ENCODE data around the gene CACNA2D1.

CACNA2D1 gene

DNA sequence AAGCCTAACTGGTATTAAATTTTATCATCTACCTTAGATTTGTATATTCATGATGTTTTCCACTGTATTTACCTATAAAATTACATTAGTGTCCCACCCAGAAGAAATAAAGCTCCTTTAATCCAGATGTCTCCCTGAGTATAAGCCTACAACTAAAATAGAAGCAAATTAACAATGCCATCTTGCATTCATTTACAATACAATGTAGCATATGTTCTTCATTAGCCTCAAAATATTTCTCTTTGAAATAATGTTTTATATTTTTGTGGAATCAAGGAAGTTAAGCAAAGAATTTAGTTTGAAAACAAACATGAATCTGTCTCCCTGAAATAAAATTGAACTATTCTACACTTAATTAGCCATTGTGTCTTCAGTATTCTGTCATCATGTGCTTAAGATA, 112.3 kb downstream of the CACNA2D1 start:
- no peak for DNase-seq

DNA sequence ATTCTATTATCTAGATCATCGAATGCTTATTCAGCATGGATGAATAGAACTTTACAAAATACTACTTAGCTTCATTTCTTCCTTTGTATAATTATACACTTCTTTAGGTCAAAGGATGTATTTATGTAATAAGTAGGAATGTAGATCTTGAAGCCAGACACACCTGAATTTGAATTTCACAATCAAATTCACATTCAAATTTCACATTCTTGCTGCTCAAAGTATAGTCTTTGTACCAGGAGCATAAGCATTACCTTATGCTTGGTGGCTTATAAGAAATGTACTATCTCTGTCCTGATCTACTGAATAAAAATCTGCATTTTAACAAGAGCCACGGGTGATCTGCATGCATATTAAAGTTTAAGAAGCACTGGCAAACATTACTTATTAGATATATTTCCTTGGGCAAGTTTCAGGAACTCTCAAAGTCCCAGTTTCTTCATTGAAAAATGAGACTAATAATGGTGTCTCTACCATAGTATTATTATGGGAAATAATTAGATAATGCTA, 112.8 kb downstream of the CACNA2D1 start:
- no peak for DNase-seq

DNA sequence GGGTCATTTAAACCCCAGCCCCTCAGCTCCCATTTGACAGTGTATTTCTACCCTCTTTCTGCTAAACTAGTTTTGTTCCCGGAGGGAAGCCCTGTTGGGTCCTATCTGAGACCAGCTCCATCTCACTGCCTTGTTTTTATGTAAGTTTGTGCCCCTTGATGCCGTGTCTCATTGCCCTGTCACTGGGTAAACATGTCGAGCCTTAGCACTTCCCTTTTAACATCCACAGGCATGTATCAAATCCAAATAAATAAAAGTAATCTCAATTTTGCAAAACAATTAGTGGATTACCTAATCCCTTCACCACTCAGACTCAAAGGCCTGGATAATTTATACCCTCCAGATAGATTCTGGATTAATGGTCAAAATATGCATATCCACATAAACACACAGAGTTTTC, 115.7 kb downstream of the CACNA2D1 start:
- no peak for DNase-seq

DNA sequence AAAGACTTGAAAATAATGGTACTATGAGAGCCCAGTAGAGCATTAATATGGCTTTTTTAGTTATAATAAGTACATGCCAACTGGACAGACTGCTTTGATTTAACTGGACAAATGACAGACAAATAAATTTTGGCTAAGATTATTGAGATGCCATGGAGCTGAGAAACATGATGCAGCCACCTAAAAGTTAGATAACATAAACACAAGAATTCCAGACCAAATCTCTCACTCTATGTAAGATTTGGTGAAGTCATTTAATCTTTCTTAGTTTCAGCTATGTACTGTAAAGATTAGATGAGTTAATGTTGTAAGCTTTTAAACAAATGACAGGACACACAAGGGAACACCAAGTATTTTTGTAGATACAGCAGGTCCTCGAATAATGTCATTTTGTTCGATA, 118.2 kb downstream of the CACNA2D1 start:
- no peak for DNase-seq

DNA sequence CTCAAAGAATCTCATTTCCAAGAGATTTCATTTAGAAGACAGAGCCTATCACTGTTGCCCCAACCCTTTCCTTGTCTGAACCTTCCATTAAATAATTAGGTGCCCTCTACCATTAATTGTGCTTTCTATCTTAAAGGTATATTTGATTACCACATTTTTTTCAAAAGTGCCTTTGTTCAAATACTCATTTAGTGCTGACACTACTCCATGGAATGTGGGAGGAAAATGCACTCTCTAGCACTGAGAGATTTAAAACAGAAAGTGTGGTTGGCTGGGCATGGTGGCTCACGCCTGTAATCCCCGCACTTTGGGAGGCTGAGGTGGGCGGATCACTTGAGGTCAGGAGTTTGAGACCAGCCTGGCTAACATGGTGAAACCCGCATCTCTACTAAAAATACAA, 119.8 kb downstream of the CACNA2D1 start:
- DNase-seq = no peak

DNA sequence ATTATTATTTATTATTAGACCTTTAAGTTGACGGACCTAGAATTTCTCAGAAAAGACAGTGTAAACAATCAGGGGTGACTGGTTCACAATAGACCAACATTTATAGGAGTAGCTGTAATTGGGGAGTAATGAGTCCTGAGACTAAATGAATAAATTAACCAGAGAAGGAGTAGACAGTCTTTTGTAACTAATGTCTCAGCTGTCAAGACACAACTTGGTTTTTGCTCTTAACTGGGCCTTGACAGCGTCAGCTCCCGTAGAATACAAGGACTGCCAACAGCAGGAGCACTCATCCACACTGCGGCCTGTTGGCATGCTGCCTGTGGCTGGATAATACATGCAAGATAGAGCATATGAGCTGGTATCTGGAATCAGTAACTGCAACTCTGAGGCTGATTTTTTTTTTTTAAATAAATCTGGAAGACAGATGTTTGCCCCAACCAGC, 123.9 kb downstream of the CACNA2D1 start:
- no peak for DNase-seq

DNA sequence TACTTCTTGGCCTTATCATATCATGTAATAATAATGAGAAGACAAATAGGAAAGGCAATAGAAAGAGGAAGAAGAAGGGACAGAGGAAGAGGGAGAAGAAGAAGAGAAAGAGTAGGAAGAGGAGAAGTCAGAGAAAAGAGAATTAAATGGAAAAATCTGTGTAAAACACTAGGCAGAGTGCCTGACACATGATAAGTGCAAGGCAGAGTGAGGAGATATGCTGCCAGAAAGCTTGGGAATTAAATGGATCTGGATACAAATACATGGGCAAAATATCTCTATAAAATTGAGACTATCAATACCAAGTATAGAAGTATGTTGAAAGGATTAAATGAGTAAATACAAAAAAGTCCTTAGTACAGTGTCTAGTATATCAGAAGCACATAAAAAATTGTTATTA, 124.8 kb downstream of the CACNA2D1 start:
- no peak for DNase-seq

DNA sequence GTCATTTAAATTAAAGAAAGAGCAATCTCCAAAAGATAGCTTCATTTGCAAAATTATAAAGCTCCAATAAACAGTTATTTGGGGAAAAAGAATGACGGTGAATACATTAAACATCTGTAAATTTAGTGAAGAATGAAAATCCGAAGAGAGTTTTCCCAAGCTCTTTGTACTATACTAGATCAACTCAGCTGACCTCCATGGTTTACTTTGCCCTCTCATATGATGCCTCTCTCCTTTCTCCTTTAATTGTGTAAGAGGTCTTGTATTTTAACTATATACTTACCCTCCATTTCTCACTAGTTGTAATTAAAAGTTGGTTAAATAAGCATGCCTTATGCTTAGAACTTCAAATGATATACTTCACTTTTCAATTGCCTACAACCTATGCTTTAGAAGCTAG, 125.8 kb downstream of the CACNA2D1 start:
- no peak for DNase-seq

DNA sequence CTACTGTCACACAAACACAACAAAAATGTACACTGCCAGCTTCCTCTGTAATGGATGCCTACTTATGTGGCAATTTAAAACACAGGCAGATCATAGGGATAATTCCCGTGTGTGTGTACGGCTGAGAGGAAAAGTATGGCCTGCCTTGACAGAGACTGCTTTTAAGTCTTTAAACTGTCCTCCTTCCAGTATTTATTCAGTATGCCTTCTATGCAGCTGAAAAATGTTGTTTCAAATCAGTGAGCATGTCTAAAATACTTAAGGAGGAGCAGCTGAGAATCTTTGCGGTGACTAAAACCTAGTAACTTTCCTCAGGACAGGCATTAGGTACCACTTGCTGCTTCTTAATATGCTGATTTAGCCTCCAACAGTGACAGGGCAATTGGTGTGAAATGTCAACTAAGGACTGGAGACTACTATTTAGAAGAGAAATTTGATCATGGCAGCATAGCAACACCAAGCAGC, 126.3 kb downstream of the CACNA2D1 start:
- DNase-seq = no peak

DNA sequence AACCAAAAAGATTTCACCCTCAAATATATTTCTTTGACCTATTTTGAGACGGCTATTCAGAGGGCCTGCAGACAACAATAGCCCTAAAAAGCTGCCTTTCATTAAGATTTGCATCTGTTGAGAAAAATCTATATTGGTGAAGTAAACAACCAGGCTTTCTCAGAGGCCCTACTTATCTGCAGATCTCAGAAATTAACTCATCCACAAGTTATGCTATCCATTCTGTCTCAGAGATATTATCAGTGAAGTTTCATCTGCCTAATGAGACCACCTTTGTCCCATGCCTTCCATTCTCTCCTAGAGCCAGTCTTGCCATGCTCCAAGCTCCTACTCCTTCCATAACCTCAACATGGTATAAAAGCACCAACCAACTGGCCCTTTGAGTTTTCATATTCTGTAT, 130.3 kb downstream of the CACNA2D1 start:
- no peak for DNase-seq

DNA sequence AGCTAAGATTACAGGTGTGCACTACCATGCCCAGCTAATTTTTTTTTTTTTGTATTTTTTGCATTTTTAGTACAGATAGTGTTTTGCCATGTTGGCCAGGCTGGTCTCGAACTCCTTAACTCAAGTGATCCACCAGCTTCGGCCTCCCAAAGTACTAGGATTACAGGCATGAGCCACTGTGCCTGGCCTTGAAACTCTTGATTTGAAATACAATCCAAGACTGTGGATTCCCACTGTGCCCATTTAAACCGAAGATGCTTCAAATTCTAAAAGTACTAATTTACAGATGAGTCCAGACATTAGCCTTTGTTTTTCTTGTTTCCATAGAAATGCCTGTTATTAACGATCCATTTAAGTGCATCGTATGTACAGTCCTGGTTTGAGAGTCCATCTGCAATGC, 130.9 kb downstream of the CACNA2D1 start:
- no peak for DNase-seq

DNA sequence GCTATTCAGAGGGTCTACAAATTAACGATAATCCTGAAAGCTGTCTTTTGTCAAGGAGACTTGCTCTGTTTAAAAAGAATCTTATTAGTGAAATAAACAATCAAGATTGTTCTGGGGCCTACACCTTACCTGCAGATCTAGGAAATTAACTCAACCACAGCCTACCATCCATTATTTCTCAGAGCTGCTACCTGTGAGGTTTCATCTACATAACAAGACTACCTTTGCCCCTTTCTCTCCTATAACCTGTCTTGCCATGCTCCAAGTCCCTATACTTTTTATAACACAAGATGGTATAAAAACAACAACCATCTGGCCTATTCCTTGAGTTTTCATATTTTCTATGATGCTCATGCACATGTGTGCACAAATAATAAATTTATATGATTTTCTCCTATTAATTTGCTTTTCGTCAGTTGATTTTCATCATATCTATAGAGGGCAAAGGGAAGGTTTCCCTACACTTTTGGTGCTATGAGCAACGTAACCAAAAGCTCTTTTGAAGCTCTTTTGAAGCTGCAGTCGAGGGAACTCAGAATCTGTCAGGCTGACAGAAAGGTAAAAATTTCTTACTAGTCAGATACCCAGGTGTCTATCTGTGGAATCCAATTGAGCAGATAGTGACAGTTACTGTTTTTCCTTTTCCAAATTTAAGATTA, 138.1 kb downstream of the CACNA2D1 start:
- DNase-seq = no peak

DNA sequence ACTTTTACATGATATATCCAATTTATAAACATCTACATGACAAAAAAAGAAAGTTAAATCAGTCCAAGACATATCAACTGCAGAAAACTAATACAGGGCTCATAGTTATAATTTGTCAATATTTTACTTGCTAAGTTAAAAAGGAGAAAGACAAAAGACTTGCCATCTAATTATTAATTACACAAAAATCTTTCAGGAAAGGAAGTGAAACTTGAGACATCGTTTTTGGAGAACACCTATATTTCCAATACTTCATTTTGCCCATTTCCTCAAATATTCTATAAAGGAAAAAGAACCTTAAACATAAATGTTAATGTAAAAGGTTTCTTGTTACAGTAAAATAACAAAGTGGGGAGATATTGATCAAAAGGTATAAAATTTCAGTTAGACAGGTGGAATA, 148.7 kb downstream of the CACNA2D1 start:
- DNase-seq = no peak

DNA sequence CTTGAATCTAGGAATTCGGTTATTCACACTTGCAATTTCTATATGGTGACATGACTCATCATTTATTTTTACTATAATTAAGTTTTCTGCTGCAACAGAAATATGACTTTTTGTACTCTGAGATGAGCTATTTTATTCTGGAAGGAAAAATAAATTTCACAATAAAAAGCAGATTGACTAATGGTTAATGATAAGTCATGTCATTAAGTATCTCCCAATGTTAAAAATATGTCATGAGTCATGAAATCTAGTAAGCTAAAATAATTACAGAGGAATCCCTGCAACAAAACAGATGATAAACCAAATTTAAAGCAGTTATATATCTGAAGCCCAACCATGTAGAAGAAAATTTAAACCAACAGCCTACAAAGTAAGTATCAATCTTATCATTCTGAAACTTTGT, 149.2 kb downstream of the CACNA2D1 start:
- DNase-seq = no peak

DNA sequence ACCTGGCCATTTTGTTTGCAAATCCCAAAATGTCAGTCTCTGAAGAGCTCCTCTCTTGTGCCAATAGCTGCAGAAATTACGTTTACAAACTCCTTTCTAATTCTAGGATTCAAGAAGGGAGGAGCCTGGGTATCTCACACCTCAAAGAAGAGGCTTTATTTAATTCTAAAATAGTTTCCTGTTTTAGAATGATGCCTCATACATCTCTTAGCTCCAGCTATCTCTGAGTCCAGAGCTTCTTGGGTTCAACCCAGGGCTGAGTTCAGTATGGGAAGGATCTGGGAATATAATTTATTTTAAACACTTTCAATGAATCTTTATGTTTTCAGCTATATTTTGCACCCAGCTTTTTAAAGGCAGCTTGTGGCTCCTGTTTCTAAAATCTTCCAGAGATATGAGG, 150.1 kb downstream of the CACNA2D1 start:
- DNase-seq = no peak

DNA sequence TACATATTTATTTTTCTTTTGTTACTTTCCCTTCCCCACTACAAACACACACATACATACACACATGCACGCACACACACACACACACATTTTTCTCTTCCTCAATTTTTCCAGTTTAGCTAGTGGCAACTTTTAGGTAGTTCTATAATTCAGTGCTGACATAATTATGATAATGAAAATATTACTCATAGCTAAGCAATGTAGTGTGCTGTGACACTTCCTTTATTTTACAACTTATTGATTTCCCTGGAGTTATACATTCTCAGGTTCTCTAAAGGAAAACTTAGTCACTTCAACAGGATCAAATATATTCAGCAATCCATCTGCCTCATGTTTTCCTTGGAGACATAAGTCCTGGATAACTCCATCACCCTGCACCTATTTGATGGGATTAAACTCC, 151.6 kb downstream of the CACNA2D1 start:
- DNase-seq = no peak

DNA sequence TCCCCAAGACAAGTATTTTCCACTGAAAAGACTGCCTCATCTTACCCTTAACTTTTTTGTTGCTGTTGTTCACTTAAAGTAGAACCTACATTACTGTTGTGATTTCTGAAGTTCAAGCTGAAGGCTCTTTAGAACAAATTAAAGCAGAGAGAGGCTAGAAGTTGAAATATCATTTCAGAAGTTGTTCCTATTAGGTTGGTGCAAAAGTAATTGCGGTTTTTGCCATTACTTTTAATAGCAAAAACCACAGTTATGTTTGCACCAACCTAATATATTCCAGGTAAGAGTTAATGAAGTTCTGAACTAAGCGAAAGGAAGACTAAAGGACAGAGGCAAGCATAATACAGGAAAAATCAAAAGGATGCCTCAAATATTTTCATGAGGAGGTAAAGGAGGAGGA, 153.7 kb downstream of the CACNA2D1 start:
- DNase-seq = no peak

DNA sequence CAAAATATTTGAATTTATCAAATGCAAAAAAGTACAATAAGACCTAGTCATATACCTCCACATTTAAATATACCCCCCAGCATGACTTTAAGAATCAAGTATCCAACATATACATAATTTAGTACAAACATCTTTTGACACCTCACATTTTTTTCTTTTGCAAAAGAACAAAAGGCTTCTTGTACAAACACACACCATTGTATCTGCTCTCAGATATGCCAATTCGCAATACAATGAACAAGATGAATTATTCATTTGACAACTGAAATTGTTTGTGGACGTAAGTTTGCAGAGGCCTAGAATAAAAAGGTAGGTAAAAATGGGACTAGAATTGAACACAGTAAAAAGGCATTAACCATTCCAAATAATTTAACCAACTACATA, 154.4 kb downstream of the CACNA2D1 start:
- no peak for DNase-seq

DNA sequence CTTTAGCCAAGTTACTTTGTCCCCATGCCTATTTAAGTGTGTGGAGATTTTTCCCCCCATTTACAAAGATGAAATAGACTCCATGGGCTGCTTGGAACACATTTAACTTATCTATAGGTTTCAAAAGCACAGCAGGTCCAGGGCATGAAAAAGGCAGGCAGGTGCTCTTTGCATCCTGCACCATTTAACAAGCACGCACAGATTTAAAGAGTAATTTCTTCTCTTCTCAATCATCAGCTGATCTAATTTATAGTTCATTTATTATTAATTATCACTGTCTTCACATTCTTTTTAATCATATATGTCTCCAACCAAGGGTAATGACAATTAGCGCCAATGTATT, 156.8 kb downstream of the CACNA2D1 start:
- DNase-seq = no peak

DNA sequence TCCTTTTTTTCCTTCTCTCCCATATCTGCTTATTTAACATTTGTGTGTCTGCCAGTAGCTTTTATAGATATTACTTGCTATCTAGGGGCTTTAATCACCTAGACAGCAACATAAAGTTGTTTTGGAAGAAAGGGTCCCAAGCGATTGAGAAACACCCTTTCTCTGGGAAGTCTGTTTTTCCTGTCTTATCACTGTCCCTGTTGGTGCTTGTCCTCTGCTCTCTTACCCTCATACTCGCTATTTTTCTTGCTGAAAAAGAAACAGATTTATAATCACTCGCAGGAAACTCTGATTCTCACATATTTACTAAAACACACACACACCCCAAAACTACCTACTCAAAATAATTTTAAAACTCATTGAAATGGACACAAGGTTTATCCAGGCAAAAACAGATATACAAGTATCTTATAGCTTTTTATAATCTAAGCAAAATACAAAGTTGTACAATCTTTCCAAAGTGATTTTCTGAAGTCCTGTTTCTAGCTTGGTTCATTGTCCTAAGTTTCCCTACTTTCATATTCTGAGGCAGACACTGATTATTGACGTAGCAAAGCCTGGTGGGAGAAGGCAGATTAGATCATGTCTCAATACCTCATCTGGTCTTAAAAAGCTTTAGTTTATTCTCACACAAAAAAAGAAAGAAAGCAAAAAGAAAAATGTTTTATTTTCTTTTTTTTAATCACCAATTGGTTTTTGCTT, 157.3 kb downstream of the CACNA2D1 start:
- no peak for DNase-seq

DNA sequence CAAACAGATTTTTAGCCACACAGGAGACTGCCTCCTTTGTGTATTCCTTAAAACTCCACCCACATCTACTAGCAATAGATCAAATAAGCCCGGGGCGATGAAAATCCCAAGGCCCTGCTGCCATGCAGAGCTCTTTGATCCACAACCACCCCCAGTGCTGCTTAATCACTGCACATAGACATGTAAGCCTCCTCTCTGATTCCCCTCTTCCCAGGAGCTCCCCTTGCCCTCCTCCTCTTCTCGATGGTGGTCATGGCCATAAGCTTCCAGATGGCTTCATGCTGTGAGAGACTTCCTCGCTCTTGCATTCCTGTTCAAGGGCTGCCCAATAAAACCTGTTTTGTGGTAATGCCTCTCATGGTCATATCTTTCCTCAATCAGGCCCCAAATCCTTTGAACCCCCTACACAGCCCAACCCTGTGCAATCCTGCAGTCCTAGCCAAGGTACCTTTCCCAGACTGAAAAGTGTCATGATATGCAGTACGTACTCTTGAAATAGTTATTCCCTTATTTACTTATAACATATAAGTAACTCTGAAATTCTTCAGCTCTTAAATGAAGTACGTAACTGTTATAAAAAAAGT, 158.5 kb downstream of the CACNA2D1 start:
- DNase-seq = no peak

DNA sequence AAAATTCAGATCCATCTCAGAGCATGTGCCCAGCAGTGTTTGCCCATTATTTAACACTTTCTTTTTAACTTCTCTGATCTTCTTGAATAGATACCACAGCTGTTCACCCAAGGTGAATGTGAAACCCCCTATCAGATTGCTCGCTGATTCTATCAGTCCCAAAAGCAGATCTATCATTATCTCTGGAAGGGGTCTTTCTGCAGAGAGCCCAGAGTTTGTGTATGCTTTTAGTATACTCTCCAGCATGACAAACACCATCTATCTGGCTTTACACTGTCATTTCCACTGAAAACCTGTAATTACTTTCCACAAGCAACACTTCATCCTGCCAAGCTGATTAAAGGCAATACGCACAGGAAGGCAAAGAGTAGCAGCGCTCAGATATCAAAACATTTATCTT, 168.2 kb downstream of the CACNA2D1 start:
- no peak for DNase-seq

DNA sequence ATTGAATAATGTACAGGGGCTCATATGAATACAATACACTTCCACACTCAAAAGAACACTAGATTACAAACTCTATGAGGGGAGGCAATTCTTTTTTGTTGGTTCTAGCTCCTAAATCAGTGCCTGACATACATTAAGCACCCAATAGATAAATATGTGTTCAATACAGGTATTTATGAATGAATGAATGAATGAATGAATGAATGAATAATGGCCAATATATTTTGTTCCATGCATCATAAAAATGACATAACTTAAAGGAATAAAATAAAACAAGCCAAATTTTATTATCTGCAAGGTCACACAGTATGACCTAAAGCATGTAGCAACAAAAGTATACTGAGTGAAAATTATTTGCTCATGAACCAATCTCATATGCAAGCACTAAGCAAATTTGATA, 168.9 kb downstream of the CACNA2D1 start:
- no peak for DNase-seq

DNA sequence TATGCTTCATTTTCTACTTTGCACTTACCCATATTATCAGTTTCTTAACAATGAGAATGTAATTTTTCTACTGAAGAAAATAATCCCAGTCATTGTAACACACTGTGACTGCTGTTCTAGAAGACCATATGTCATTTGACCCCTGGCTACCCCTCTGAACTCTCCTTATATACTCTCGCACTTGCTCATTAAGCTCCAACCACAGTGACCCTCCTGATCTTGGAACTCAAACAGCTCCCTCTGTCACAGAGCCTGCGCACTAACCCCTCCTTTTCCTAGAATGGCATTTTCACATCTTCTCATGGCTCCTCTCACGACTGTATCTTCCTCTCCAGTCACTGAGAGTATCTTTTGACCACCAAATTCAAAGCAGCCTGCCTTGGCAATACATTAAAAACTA, 169.7 kb downstream of the CACNA2D1 start:
- DNase-seq = no peak
